GM18511 (cell line): Measurements from ENCODE around the gene ANKRD55.
"Not testable (repeated sequence)": the region's sequence is repeated elsewhere in the genome, so short reads cannot be mapped to it uniquely, and the experiment has no call there.

Experiments
- ATAC-seq: cut with Tn5 transposase; IDR thresholded peaks from one replicate; pipeline ENCODE4 v1.9.1; 2021; ENCODE audit warnings: mild to moderate bottlenecking, moderate library complexity; ENCODE audit not compliant: unreplicated experiment

The ANKRD55 gene

GRCh38 chr5:56147106-56147505 is 86.0 kb downstream of the ANKRD55 start:
- no peak for ATAC-seq

GRCh38 chr5:56146674-56147073 is 86.5 kb downstream of the ANKRD55 start:
- ATAC-seq, result no peak

DNA sequence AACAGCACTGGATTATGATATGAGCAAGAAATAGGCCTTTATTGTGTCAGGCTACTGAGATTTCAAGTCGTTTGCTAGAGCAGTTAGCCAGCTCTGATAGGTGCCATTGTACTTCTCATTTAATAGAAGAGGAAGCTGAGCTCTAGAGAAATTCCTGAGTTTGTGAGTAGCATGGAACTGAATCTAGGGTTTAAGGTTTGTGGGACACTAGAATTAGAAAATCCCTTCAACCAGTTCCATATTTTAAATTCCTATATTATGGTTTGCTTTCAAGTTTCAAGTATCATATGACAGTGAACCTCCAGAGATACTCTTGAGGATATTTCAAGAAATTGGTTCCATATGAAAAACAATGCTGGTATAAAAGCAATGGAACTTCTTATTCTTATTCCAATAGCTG is 87.6 kb downstream of the ANKRD55 start:
- no peak for ATAC-seq

DNA sequence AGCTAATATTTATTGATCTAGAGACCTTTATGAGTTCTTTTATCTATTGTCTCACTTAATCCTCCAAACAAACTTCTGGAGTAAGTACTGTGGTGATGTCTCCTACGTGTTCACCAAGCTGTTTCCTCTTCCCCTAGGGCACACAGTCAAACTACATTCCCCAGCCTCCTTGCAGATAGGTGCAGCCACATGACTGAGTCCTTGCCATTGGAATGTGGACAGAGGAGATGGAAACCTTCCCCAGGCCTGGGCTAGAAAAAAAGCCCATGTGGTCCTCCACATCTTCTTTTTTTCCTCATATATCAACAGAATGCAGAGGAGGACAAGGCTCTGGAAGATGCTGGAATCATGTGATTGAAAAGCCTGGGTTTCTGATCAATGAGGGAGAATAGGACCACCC is 88.0 kb downstream of the ANKRD55 start:
- ATAC-seq, result no peak

- no peak for ATAC-seq
Measured at GRCh38 chr5:56144211-56144610, 88.9 kb downstream of the ANKRD55 start.

DNA sequence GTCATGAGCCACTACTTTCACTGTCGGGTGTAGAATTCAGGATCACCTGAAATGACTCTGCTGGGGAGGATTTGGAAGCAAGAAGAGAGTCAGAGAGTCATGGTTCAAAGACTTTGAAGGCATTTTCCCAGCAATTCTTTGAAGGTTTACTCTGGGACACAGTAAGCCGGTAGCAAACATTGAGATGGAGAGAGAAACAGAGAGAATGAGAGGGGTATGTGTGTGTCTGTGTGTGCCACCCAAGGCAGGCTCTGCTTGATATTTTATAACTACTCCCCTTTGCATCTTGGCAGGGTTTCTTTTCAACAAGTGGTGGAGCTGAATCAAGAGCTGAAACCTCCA is 89.8 kb downstream of the ANKRD55 start:
- no peak for ATAC-seq

GRCh38 chr5:56142614-56143372 is 90.3 kb downstream of the ANKRD55 start:
- ATAC-seq, result peak; percentile 92

GRCh38 chr5:56142233-56142613 is 90.9 kb downstream of the ANKRD55 start:
- ATAC-seq, result no peak

DNA sequence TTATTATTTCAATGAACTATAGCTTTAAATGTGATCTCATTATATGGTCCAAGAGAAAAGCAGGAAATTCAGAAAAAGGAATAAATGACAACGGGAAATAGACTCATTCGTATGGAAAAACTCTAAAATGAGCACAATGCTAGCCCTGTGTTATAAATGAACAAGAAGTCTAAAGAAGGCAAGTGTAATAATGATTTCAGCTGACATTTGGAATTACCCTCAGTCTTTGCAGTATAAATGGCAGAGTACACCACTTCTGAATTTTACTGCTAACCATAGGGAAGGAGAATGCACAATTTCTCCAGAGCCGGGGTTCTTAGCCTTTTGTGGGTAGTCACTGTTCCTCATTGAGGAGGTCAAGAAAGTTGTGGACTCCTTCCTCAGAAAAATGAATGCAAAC is 93.1 kb downstream of the ANKRD55 start:
- no peak for ATAC-seq

DNA sequence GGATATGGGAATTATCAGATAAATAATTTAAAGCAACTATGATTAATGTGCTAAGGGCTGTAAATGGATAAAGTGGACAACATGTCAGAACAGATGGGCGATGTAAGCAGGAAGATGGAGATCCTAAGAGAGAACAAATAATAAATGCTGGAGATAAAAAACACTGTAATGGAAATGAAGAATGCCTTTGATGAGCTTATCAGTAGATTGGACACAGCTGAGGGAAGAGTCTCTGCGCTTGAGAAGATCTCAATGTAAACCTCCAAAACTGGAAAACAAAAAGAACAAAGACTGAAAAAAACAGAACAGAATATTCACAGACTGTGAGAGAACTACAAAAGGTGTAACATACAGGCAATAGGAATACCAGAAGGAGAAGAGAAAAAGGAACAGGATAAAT is 102.5 kb downstream of the ANKRD55 start:
- no peak for ATAC-seq

- peak; percentile 56 for ATAC-seq
Measured at GRCh38 chr5:56129288-56129687, 103.8 kb downstream of the ANKRD55 start.

GRCh38 chr5:56128113-56128512 is 105.0 kb downstream of the ANKRD55 start:
- no peak for ATAC-seq

GRCh38 chr5:56126487-56127179 is 106.5 kb downstream of the ANKRD55 start:
- ATAC-seq, result no peak

GRCh38 chr5:56123531-56124243 is 109.4 kb downstream of the ANKRD55 start:
- ATAC-seq, result no peak

GRCh38 chr5:56122360-56122985 is 110.7 kb downstream of the ANKRD55 start:
- not testable (repeated sequence) for ATAC-seq

DNA sequence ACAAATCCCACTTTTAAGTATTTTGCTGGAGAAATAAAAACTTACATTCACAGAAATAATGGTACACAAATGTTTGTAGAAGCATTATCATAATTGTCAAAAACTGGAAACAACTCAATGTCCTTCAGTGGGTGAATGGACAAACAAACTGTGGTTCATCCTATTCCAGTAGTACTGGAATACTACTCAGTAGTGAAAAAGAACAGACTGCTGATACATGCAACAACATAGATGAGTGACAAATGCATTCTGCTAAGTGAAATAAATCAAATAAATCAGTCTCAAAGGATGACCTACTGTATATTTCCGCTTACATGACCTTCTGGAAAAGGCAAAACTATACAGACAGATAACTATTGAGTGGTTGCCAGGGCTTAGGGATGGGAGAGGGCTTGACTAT is 114.1 kb downstream of the ANKRD55 start:
- ATAC-seq, result no peak

GRCh38 chr5:56116599-56117141 is 116.5 kb downstream of the ANKRD55 start:
- ATAC-seq, result no peak

- ATAC-seq, result no peak
Measured at GRCh38 chr5:56115589-56115988, 117.5 kb downstream of the ANKRD55 start.

- no peak for ATAC-seq
Measured at GRCh38 chr5:56112526-56113121, 120.5 kb downstream of the ANKRD55 start.

DNA sequence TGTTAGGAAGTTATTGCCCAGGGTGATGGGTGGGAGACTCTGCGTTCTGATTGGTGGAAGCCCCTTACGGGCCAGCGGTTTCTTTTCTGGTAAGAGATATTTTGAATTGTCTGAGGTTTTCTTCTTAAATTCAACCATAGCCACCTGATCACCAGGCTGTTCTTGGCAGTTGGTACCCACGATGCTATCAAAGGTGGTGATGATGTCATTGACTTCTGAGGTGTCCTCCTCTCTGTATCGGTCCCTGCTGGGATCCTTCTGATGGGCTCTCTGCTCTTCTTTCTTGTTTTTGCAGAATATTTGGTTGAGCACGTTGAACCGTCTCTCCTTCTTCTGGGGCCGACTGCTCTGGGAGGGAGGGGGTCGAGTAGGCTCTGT is 121.7 kb downstream of the ANKRD55 start:
- ATAC-seq, result no peak
